Fibroblast of pulmonary artery (primary cell): Measurements from ENCODE around the gene NUMB.
"Not testable (repeated sequence)": the region's sequence is repeated elsewhere in the genome, so short reads cannot be mapped to it uniquely, and the experiment has no call there.

Experiments used
- DNase-seq: peaks from one replicate; pipeline ENCODE4 v3.0.0-alpha.2; 2010; ENCODE audit warnings: low read depth
- H3K4me3 ChIP-seq: replicated peaks from 2 replicates; pipeline ENCODE4 v1.5.1; 2011; ENCODE audit warnings: low read depth, mild to moderate bottlenecking, control low read depth, low read length, moderate library complexity
- CTCF ChIP-seq: IDR thresholded peaks from 2 replicates; pipeline ENCODE4 v1.5.1; 2011; ENCODE audit warnings: mild to moderate bottlenecking, control low read depth, low read length, inconsistent platforms; ENCODE audit errors: missing control alignments

NUMB gene

GRCh38 chr14:73323896-73324399, 134.4 kb downstream of the NUMB start:
- DNase-seq: no peak
- no peak overlapping the region for H3K4me3 ChIP-seq
- TF ChIP-seq CTCF: no peak

- TF ChIP-seq CTCF: no peak
- no peak for DNase-seq
- H3K4me3 ChIP-seq: no peak overlapping the region
Measured at GRCh38 chr14:73313151-73313550, 145.2 kb downstream of the NUMB start.

- DNase-seq: no peak
- no peak for TF ChIP-seq CTCF
Measured at GRCh38 chr14:73312687-73313086, 145.7 kb downstream of the NUMB start.

GRCh38 chr14:73311708-73312030, 146.7 kb downstream of the NUMB start:
- H3K4me3 ChIP-seq: no peak overlapping the region
- peak; percentile 18 for DNase-seq
- no peak for TF ChIP-seq CTCF

More at GRCh38 chr14:73312687-73313086, 145.7 kb downstream of the NUMB start:
- H3K4me3 ChIP-seq: no peak overlapping the region

GRCh38 chr14:73309207-73309606, 149.1 kb downstream of the NUMB start:
- not testable (repeated sequence) for H3K4me3 ChIP-seq, DNase-seq

- DNase-seq: no peak
- H3K4me3 ChIP-seq: no peak overlapping the region
- TF ChIP-seq CTCF: no peak
Measured at GRCh38 chr14:73307261-73307660, 151.1 kb downstream of the NUMB start.

- DNase-seq: no peak
- TF ChIP-seq CTCF: no peak
- no peak overlapping the region for H3K4me3 ChIP-seq
Measured at GRCh38 chr14:73305499-73305898, 152.8 kb downstream of the NUMB start.
